Stomach (tissue), 9 donors: ENCODE data around the gene IFNA13. TPM values are rescaled to one million over a fixed set of nuclear protein-coding genes. Genes with fewer than 3 reads are reported as not detected.

ENCODE experiments used
- DNase-seq, 2 donors: peaks; one replicate each; pipeline versions ENCODE4 v3.0.0 to v3.0.0-alpha.2; 2013 to 2019
- H3K27ac ChIP-seq, 5 donors: fragments of 200-600 bp in 4 of 5; sonication (generic) in 4 of 5; one replicate each; pipeline ENCODE4 v1.5.1; 2013 to 2019; ENCODE audit warnings: mild to moderate bottlenecking in 1 of 5, moderate library complexity in 1 of 5
- H3K27me3 ChIP-seq, 3 donors: fragments of 200-600 bp; sonication (generic); one replicate each; pipeline ENCODE4 v1.5.1; 2017 to 2019; ENCODE audit warnings: mixed run types in 1 of 3
- H3K36me3 ChIP-seq, 4 donors: fragments of 200-600 bp; sonication (generic); 1 replicate in 3 of 4; 2 replicates in 1 of 4; pipeline ENCODE4 v1.5.1; 2016 to 2019
- H3K4me1 ChIP-seq, 4 donors: fragments of 200-600 bp; sonication (generic); one replicate each; pipeline ENCODE4 v1.5.1; 2016 to 2019
- H3K4me3 ChIP-seq, 4 donors: fragments of 200-600 bp; sonication (generic) in 3 of 4; one replicate each; pipeline ENCODE4 v1.5.1; 2016 to 2019; ENCODE audit warnings: mild to moderate bottlenecking in 1 of 4
- H3K9me3 ChIP-seq, 4 donors: fragments of 200-600 bp; sonication (generic); one replicate each; pipeline ENCODE4 v1.5.1; 2016 to 2019
- EP300 ChIP-seq: sonication (generic); formaldehyde crosslinking; IDR thresholded peaks from one replicate; pipeline ENCODE4 v1.6.1; 2017; ENCODE audit warnings: antibody characterized with exemption
- WGBS, 5 donors: extraction: QIAGEN DNeasy Blood & Tissue Kit in 3 of 5; methylation state at CpG; one replicate each; pipeline versions ENCODE4 v1.1.5 to v1.1.7; 2013 to 2018; 5-methylcytosine and 5-hydroxymethylcytosine counted together
- intact Hi-C: fragments of 100-400 bp; cut with DNase I; formaldehyde crosslinking; loops from one replicate; pipeline ENCODE4 v1.15.1; 2023; ENCODE audit warnings: low total_unique reads
- polyA plus RNA-seq, 3 donors: library from polyadenylated mRNA; stranded (reverse); fragments of 200-250 nt; gene quantifications; one replicate each; pipeline ENCODE4 v1.2.3, GENCODE V29; 2013
- total RNA-seq, 5 donors: library from RNA; depleted of rRNA; stranded (reverse); fragments of >200 nt; gene quantifications; one replicate each; pipeline versions ENCODE4 v1.1.0 to v1.2.3, GENCODE V29; 2014 to 2016
- TF ChIP-seq, protein P1 (sequence below), 7 experiments: fragments of 450-650 bp in 4 of 7; fragments of 200-600 bp in 3 of 7; sonication (generic) in 3 of 7; IDR thresholded peaks; one replicate each; pipeline ENCODE4 v1.5.1; 2016 to 2019; ENCODE audit warnings: antibody characterized with exemption in 7 of 7, control low read depth in 2 of 7, mild to moderate bottlenecking in 1 of 7
- donor health status: healthy with polysubstance abuse.
- donor health status: Bipolar disorder and iron deficiency.
- donor health status: healthy.

The IFNA13 gene
- total and polyA plus RNA-seq, 8 donors: not detected

- Histone ChIP-seq H3K4me1 (peaks cover 0 to 15% (median 5%) of the 10 kb centered on the region in 4 donors), H3K4me3 (no peak overlapping the region), H3K9me3 (no peaks in the 10 kb centered on the region), H3K27ac (no peak overlapping the region), H3K27me3 (no peaks in the 10 kb centered on the region), H3K36me3 (peaks cover 0 to 23% (median 18%) of the 10 kb centered on the region in 4 donors)
- intact Hi-C loops: loop anchor here (10.0 kb wide), 1 partner anchor 477 kb away; no protein-coding TSS in a partner anchor
- TF ChIP-seq EP300: no peak
- TF ChIP-seq, protein P1, sequence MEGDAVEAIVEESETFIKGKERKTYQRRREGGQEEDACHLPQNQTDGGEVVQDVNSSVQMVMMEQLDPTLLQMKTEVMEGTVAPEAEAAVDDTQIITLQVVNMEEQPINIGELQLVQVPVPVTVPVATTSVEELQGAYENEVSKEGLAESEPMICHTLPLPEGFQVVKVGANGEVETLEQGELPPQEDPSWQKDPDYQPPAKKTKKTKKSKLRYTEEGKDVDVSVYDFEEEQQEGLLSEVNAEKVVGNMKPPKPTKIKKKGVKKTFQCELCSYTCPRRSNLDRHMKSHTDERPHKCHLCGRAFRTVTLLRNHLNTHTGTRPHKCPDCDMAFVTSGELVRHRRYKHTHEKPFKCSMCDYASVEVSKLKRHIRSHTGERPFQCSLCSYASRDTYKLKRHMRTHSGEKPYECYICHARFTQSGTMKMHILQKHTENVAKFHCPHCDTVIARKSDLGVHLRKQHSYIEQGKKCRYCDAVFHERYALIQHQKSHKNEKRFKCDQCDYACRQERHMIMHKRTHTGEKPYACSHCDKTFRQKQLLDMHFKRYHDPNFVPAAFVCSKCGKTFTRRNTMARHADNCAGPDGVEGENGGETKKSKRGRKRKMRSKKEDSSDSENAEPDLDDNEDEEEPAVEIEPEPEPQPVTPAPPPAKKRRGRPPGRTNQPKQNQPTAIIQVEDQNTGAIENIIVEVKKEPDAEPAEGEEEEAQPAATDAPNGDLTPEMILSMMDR (IDR thresholded peaks at IDR 0.05): peak in 5 of 7 experiments; percentile 6 to 66 (median 52)
- peak; percentile 45 to 74 for DNase-seq
- WGBS, 5 donors: 16 to 19% (median 19%) methylated on average over 7 of the region's 7 CpGs
Measured at GRCh38 chr9:21317956-21318923, 49.6 kb downstream of the IFNA13 start.

Other genes starting within 250 kb of the IFNA13 start
- gene IFNW1, start 226.2 kb downstream of the IFNA13 start, total RNA-seq: not detected
- not detected for gene IFNW1, start 226.2 kb downstream of the IFNA13 start, polyA plus RNA-seq
- gene IFNA21, start 201.4 kb downstream of the IFNA13 start, total RNA-seq: not detected
- gene IFNA21, start 201.4 kb downstream of the IFNA13 start, polyA plus RNA-seq: not detected
- not detected for gene IFNA4, start 180.5 kb downstream of the IFNA13 start, total RNA-seq
- gene IFNA4, start 180.5 kb downstream of the IFNA13 start, polyA plus RNA-seq: not detected
- gene IFNA7, start 165.9 kb downstream of the IFNA13 start, total RNA-seq: not detected
- gene IFNA7, start 165.9 kb downstream of the IFNA13 start, polyA plus RNA-seq: not detected
- gene IFNA10, start 160.9 kb downstream of the IFNA13 start, total RNA-seq: not detected
- gene IFNA10, start 160.9 kb downstream of the IFNA13 start, polyA plus RNA-seq: not detected
- not detected for gene IFNA16, start 150.7 kb downstream of the IFNA13 start, total RNA-seq
- gene IFNA16, start 150.7 kb downstream of the IFNA13 start, polyA plus RNA-seq: not detected
- gene IFNA17, start 139.8 kb downstream of the IFNA13 start, total RNA-seq: not detected
- gene IFNA17, start 139.8 kb downstream of the IFNA13 start, polyA plus RNA-seq: not detected
- not detected for gene IFNA14, start 128.1 kb downstream of the IFNA13 start, total RNA-seq
- not detected for gene IFNA14, start 128.1 kb downstream of the IFNA13 start, polyA plus RNA-seq
- gene IFNA5, start 62.7 kb downstream of the IFNA13 start, total RNA-seq: 1 to 10 TPM in 1 of 5 donors, under 1 TPM in 1, not detected in 3; 0.92 to 1.6 TPM
- gene IFNA5, start 62.7 kb downstream of the IFNA13 start, polyA plus RNA-seq: not detected
- gene KLHL9, start 32.7 kb downstream of the IFNA13 start, total RNA-seq: 10 to 100 TPM in 4 of 5 donors, 1 to 10 TPM in 1; 4.1 to 35.7 (median 14.5) TPM
- 1 to 10 TPM; 5.4 to 6.3 (median 6.0) TPM for gene KLHL9, start 32.7 kb downstream of the IFNA13 start, polyA plus RNA-seq
- not detected for gene IFNA6, start 17.2 kb downstream of the IFNA13 start, total RNA-seq
- gene IFNA6, start 17.2 kb downstream of the IFNA13 start, polyA plus RNA-seq: not detected
- gene IFNA2, start 17.3 kb upstream of the IFNA13 start, total RNA-seq: not detected
- gene IFNA2, start 17.3 kb upstream of the IFNA13 start, polyA plus RNA-seq: not detected
- gene IFNA8, start 41.1 kb upstream of the IFNA13 start, total RNA-seq: not detected
- not detected for gene IFNA8, start 41.1 kb upstream of the IFNA13 start, polyA plus RNA-seq
- not detected for gene IFNA1, start 72.4 kb upstream of the IFNA13 start, total RNA-seq
- gene IFNA1, start 72.4 kb upstream of the IFNA13 start, polyA plus RNA-seq: not detected
- 1 to 10 TPM in 1 of 5 donors, under 1 TPM in 1, not detected in 3; 0.73 to 2.9 TPM for gene IFNE, start 114.3 kb upstream of the IFNA13 start, total RNA-seq
- gene IFNE, start 114.3 kb upstream of the IFNA13 start, polyA plus RNA-seq: 1 to 10 TPM in 1 of 3 donors, not detected in 2; 1.8 TPM